ENCODE data around the gene EPC1.
A peak's percentile ranks its signal among the peaks of the same experiment; 100 is the strongest.
"Not testable (repeated sequence)": the region's sequence is repeated elsewhere in the genome, so short reads cannot be mapped to it uniquely, and the experiment has no call there.

EPC1 gene

DNA sequence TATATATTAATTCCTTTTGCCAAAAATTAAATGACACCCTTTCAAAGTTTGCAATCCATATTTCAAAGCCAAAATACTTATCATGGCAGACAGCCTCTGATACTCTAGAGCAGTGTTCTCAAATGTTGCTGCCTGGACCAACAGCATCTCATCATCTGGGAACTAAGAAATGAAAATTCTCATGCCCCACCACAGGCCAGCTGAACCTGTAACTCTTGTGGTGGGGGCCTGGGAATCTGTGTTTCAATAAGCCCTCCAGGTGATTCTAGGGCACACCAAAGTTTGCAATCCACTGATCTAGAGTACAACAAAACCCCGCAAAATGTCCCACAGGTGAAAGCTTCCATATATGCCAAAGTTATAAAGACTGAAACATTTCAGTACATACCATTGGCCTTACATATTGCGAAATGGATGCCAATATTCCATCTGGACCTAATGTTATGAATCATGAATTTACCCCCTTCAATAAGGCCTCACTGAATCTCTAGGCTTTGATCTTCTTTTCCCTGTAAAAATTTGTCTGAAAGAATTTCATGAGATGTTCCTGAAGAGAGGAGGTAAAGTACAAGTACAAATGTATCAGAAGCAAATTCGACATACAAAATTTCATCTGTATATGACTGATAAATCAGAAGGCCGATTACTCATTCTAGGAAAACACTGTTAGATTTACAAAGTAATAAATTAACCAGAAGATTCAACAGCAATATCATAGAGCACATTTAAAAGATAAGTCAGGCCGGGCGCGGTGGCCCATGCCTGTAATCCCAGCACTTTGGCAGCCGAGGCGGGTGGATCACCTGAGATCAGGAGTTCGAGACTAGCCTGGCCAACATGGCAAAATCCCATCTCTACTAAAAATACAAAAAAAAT, 25.3 kb upstream of the EPC1 start:
- FAIRE-seq = no peak

DNA sequence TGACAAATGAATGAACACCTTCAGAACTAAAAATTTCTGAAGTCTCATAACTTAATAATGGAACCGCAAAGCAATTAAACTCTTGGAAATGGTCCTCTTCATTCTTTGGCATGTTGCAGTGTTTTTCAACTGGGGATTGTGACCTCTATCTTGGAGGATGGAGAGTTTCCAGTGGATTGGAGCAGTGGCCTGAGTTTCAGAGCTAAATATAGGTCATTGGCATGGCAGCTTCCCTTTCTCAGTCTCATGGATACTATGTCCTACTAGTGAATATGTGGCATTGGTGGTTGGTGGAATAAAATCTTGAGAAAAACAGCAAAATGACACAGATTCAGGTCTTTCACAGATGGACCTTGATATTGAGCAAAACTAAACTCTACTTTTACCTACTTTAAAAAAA, 24.1 kb upstream of the EPC1 start:
- no peak for FAIRE-seq

DNA sequence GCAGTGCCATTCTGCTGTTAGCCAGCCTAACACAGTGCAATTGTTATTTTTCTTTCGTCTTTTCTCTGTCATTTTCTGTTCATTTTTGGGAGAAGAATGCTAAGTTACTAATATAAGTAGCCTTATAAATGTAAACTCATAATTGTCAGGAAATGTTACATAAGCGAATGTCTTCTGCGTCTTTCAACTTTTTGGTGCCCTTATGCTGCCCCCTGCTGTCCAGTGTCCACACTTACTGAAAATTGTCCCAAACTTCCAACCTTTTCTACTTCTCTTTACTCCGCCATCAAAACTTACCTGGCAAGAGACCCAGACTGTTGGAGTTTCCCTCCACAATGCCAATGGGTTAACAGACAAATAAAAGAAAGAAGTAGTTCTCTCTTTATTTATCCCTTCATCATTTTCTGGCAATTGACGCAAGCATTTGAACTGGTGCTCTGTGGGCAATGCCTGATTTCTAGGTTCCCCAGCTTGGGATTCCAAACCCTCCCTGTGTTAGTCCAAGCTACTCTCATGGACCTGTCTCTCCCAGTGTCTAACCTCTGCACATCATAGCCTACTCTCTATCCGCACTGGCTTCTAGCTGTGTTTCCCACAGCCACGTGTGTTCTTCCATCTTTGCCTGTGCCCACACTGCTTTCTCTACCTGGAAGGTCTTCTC, 21.0 kb upstream of the EPC1 start:
- FAIRE-seq = peak; percentile 88

DNA sequence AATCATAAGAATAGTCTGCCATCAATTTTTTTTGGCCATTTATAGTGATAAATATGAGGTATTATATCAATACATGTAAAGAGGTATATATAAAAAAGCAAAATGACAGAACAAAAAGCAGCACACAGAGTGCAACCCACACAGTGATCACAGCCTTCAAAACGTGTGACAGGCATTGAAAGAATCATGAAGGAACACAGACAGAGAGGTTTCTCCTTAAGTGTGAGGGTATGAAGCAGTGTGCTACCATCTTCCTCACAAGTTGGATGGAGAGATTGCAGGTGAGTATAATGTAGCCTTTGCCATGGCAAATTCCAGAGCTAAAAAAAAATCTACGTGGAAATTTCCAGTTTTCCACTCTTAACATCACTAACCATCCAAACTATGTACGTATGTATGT, 19.6 kb upstream of the EPC1 start:
- no peak for FAIRE-seq

DNA sequence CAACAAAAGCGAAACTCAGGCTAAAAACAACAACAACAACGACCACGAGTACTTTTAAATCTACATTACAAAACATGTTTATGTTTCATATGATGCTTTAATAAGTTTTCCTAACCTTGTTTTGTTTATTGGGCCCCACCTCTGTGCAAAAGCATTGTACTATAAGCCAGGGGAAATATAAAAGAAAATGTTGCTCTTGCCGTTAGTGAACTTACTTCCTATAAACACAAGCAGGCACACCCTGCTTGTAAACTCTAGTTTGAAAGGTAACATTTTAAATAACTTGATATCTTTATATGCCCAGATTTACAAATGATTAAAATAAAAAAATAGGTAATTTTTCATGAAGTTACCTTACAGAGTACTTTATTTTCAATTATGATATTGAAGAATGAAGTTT, 19.2 kb upstream of the EPC1 start:
- peak; percentile 23 for FAIRE-seq

DNA sequence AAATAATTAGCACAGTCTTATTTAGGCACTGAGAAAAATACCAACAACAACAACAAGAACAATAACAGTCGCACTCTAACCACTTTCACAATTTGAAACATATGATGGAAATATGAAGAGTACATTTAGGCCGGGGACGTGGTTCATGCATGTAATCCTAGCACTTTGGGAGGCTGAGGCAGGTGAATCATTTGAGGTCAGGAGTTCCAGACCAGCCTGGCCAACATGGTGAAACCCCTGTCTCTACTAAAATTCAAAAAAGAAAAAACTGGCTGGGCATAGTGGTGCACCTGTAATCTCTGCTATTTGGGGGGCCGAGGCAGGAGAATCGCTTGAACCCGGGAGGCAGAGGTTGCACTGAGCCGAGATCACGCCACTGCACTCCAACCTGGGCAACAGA, 18.4 kb upstream of the EPC1 start:
- not testable (repeated sequence) for FAIRE-seq

DNA sequence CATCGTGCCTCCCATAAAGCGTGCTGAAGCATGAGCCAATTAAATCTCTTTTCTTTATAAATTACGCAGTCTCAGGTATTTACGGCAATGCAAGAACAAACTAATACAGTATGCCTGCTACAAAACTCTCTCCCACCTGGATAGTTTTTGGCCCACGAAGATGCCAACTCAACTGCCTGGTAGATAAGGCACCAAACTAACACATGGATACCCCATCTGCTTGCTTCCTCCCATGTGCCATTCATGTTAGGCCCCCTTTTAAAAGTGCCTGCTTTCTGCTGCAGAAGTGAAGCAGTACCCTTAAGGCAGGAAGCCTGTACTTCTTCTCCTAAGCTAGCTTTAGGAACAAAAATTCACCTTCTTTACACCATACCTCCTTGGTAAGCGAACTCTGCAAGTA, 15.6 kb upstream of the EPC1 start:
- no peak for FAIRE-seq

DNA sequence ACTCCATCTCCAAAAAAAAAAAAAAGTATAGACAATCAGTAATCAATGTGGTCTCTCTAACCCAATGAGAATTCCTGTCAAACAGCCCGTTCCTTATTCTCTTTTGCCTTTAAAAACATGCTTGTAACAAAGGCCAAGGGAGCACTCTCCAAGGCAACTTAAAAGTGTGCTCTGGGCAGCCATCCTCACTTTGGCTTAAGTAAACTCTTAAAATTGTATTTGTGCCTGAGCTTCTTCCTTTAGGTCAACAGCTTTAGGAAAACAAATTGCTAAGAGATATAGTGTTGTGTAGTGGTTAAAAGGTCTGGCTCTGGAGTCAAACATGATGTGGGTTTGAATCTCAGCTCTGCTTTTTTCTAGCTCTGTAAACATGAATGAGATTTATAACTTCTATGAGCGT, 13.9 kb upstream of the EPC1 start:
- FAIRE-seq = no peak

DNA sequence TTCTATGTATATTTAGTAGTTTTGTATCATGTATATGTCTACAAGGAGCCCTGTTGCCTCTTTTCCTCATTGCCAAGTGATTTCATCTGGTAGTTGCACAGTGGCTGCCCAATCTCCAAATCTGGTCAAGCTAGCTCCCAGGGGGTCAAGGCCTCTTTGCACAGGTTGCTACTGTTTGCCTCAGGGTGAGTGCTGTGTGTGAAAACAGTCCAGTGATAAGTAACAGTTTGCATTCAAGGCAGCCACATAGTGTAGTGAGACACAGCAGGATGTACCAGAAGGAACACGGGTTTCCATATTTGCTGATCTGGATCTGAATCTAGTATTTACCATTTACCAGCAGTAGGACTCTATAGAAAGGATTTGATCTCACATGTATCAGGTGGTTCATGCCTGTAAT, 13.3 kb upstream of the EPC1 start:
- FAIRE-seq = no peak

DNA sequence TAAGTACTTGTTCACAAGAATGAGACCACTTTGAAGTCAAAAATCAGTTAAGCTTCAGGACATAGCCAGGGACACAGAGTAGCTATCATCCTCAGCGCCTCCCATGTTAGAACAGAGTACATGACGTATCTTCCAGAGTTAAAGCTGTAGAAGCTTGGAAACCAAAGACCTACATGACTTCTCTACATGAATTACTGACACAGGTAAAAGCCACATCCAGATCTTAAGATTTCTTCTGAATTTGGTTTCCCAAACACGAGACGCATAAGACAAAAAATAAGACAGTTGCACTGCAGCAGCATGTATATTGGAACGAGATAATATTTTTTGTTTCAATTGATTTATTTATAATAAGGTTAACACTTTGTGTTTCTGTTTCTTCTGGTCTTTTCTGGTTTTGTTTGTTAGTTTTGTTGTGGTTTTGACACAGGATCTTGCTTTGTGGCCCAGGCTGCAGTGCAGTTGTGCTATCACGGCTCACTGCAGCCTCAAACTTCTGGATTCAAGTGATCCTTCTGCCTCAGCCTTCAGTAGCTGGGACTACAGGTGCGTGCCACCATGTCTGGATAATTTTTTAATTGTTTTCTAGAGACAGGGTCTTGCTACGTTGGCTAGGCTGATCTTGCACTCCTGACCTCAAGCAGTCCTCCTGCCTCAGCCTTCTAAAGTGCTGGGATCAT, 10.2 kb upstream of the EPC1 start:
- FAIRE-seq = no peak

DNA sequence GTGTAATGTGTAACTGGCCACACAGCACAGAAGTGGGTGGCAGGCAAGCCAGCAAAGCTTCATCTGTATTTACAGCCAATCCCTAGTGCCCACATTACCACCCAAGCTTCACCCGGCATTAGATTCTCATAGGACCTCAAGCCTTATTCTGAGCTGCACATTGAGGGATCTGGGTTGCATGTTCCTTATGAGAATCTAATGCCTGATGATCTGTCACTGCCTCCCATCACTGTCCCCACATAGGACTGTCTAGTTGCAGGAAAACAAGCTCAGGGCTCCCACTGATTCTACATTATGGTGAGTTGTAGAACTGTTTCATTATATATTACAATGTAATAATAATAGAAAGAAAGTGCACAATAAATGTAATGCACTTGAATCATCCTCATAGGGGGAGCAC, 7.7 kb upstream of the EPC1 start:
- FAIRE-seq = not testable (repeated sequence)

DNA sequence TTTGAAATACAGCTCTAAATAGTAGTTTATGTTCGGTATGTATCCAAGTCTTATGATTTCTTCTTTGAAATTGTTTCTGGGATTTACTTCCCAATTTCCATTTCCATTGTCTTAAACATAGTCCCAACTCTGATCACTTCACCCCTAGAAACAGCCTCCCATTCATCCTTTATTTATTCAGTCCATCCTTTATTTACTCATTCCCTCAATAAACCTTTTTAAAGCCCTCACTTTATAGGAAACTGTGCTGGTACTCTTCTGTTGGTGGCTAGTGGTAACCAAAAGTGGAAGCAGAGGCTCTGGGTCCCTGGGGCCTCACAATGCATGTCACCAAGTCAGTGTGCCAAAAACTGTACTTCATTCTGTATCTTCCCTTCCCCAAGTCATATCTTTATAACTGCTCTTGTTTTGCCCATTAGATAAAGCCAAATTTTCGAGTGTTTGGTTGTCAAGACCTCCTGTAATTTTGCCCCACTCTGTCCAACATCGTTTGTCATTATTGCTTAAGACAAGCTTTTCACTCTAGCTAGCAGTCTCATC, 3.9 kb upstream of the EPC1 start:
- FAIRE-seq = no peak

DNA sequence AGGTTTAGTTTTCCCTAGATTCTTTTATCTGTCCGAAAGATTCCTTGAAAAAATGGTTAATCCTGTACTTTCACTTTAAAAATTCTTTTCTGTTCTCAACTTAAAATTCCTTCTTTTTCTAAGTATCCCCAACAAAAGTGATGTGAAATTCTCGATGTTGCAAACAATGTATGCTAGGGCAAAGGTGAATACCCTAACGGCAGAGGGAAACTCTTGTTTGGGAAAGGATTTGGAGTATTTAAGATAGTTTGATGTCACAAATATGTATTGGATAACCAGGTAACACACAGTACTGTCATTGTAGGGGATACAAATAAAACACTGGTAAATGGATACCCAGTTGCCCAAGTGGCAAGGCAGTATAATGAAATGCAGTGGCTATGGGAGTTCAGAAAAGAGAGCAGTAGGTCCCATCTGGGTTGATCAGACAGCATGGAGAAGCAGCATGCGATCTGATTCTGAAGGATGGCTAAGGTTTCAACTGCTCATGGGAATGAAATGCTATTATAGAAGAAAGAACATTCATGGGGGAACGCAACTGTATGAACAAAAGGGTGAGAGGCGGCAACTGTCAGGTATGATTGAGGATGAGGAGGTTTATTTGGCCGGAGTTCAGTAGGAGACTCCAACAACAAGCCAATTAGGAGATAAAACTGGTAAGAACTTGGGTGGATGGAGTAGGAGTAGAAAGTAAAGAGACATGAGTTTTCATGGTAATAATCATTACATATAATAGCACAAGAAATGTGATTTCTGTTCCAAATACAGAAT, 3.2 kb upstream of the EPC1 start:
- FAIRE-seq = no peak

DNA sequence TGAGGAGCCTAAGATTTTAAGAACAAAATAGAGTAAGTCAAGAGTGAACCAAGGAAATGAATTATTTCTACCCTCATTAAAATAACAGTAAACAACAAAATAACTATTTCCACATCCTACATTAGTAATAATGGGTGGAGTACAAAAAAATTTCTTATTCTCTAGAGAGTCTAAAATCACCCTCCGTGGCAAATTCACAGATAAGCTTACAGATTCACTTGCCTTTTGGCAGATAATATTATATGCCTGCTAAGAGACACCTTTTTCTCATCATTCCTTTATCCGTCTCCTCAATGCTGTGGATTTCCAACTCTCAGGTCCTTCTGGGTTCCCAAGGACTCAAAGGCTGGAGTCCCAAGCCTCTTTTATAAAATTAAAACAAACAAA, 2.2 kb upstream of the EPC1 start:
- no peak for FAIRE-seq

DNA sequence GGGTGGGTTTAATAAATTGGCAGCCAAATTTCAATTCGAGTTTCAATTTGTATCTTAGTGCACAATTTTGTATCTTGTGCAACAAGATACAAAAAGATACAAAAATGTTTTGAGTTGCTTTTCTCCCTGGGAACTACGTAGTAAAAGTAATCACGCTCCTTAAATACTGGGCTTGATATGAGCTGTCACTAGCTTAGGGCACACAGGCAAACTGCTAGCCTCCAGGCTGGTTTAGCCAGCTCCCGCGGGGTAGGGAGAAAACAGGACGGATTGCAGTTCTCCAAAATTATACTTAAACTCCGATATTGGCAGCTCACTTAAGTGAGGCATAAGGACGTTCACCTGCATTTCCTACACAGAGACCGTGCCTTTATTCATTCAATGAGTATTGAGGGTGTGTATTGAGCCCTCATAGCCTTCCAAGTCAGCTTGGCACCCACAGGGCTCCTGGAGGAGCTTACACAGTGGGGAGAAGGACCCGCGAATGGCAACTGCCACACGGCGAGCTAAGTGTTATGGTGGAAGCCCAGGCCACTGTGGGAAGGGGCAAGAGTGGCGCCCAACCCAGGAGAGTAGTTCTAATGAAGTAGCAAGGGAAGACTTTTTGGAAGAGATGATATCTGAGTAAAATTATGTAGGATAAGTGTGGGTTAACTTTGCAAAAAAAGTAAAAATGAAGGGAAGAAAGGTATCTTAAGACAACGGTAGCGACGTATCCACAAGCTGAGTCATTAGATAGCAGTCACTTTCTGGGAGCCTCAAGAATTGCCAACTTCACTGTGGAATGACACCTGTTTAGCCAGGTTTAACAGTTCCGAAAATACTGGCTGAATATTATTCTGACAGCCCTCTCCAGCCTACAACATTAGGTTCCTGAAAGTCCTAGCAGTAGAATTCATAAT, 1.6 kb upstream of the EPC1 start:
- no peak for FAIRE-seq

DNA sequence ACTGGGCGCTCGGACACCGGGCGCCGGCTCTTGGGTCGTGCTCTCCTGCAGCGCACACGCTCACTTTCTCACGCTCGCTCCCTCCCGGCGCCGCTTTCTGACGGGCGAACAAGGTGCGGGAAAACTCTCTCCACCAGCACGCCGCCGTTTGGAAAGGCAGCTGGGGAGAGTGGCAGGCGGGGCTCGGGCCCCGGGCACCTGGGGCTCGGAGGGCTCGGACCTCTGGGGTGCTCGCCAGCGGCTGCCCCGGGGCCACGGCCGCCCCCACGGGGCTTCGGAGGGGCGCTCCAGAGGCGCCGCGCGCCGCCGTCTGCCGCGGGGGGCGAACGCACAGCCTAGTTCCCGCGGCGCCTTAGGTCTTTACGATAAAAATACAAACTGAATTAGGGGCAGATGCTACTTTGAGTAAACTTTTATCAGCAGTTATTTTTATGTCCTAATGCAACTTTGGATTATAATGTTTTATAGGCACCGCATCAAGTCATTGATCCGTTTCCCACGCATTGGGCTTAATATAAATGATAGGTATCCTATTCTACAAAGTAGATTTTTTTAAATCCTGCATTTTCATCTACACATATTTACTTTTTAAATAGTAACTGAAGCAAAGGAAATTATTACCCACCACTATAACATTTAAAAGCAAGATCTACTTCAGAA, 535 bp upstream of the EPC1 start:
- no peak for FAIRE-seq

DNA sequence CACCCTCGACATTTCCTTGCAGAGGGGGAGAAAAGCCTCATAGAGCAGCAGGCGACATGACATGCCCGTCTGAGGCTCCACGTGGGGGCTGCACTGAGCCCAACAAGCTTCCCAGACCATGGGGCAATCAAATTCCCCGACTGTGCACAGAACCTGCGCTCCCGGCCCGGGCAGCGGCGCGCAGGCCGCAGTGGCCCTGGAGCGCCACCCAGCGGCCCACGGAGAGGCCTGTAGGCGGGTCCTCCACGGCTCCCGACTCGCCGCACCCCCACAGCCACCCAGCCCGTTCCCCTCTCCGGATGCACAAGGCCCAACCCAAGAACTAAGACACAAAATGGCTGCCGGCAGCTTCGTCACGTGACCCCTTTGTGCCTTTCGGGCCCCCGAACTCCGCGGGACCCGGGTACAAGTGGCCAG, 816 bp downstream of the EPC1 start:
- FAIRE-seq = no peak

DNA sequence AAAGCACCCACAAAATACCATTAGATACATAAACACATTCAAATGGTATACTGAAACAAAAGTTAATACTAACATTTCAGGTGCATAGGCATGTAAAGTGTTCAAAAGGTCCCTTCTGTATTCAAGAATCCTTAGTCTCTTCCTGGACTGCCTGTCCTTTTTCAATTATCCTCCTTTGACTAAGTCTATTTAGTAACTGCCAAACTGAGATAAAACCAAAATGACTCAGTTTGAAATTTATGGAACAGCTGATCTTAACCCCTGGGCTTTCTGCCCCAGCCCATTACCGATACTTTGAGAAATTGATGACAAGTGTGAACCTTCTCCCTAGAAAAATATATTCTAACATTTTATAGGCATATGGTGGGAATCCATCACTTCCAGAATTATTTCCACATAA, 5.4 kb downstream of the EPC1 start:
- no peak for FAIRE-seq

DNA sequence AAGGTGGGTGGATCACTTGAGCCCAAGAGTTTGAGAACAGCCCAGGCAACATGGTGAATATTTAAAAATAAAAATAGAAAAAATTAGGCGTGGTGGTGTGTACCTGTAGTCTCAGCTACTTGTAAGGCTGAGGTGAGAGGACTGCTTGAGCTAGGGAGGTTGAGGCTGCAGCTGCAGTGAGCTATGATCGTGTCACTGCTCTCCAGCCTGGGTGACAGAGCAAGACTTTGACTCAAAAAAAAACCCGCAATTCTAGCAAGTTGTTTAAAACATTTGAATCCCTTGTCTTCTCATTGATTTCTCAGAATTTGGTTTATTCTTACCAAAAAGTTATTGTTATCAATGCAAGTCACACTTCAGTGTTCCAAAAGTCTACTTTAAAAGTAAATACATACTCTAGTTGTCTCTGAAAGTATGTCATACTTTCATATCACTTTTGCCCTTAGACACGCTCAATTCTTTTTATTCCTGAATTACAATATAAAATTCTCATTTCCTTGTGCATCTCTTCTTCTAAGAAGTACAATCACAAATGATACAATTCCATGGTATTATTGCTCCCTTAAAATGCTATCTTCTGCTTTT, 6.3 kb downstream of the EPC1 start:
- no peak for FAIRE-seq

DNA sequence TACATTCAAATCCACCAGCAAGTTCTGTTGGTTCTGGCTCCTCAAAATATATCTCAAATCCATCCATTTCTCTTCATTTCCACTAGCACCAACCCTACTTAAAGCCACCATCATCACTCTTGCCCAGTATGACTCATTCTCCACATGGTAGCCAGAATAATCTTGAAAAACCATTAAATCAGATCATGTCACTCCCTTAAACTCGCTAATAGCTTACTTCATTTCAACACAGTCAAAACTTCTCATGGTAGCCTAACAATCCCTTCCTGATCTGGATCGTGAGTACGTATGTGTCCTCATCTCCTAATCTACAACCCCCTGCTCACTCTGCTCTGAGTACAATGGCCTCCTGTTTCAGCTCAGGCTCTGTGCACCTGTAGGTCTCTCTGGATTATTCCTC, 8.7 kb downstream of the EPC1 start:
- FAIRE-seq = no peak

DNA sequence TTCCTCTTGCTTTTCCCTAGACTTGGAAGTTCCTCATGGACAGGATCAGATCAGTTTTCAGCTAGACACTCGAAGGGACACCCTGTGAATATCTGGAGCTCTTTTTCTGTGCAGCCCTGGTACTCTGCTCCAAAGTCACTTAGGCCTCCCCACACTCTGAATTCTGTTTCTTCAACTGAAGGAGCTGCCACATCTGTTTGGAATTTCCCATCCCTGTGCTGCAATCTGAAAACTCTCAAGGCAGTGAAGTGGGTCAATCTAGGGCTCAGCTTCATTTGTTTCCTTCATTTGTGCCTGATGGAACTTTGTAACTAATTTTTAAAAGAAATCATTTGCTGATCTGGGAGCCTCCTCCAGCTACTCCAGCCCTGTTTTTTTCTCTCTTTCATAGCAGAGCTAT, 9.6 kb downstream of the EPC1 start:
- no peak for FAIRE-seq

All from A204.1 (cell line).